HG02884 (cell line): Measurements from ENCODE around the gene UTS2B.
"Not testable (repeated sequence)": the region's sequence is repeated elsewhere in the genome, so short reads cannot be mapped to it uniquely, and the experiment has no call there.

Experiments
- ATAC-seq: cut with Tn5 transposase; IDR thresholded peaks from one replicate; pipeline ENCODE4 v1.9.1; 2021; ENCODE audit warnings: mild to moderate bottlenecking, moderate library complexity; ENCODE audit not compliant: unreplicated experiment

The UTS2B gene

DNA sequence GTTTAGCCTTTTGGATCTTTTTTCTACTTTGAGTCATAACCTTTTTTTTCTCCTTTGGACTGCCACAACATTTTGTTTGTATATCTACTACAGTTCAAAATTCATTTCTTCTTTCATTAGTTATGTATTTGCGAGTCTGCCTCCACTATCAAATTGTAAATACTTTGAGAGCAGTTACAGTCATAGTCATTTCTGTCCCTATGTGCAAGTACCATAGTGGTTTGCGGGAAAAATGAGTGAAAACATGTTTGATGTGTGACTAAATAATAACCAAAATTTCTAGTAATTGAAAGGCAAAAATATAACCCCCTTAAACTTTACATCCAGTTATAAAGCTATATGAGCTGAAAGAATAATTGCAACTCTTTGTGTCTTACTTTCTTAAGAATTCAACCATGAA, 46.9 kb downstream of the UTS2B start:
- no peak for ATAC-seq

DNA sequence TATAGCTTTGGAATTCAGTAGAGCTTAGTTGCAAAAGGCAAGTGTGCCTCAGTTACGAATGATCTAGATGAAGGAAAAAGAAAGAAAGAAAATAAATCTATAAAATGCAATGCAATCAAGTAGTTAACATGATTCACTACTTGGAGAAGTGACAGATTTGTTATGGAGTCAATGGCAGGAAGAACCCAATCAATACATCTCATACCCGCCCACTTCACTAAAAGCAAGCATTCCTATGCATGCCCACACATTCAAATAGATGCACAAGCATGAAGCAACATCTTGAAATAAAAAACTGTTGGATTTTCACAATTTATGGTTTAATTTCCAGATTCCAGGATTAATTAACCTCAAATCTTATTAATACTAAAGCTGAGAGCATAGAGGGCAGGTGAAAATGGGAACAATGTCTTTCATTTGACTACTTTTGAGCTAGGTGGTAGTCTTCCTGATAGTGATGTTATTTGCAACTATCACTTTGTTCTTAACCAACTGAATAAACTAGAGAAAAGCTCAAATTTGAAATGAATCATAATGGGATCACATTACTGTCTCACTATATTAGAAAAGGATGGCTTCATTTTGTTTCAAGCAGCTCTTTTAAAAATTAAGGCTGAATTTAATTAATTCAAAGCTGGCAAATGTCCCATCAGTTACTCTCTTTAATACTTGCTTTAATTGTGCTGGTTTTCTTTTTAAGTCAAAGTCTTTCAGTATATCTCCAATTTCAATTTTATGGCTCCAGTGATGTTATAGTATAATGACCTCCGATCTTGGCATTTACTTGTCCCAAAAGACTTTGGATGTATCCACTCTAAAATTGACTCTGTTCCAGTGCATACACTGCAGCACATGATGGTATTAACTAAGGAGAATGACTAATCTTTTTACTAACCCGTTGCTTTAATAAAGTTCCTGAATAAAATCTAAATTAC, 47.8 kb downstream of the UTS2B start:
- ATAC-seq = no peak

DNA sequence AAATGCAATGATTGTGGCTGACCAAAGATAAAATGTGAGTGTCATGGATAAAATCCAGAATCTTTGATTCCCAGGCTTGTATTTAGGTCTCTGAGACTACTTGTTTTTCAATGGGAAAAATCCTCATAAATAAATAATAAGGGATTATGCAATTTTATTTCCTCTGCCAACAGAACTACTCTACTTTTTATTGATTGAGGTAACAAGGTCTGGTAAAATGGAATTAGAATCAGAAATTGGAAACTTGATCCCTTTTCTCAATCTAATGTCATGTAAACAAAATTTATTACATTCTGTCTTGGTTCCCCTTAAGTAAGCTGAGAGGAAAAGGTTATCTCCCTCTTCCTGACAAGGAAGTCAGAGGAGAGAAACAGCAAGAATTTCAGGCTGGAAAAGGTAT, 49.4 kb downstream of the UTS2B start:
- no peak for ATAC-seq

DNA sequence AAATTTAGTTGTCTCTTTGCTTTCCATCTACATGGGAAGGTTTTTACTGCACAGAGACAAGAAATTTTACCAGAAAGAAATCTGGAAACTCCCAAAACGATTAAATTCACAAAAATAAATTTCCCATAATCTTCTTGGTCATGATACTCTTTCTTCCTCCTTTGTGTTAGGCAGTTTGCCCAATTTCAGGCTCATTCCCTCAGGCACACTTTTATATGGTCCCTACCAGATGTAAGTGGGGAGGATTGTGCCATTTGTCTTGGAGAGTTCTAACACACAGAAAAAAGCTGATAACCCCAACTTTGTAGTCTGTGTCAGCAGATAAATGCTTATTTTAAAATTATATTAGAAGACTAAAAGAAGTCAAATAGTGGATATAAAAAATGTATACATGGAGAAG, 50.2 kb downstream of the UTS2B start:
- ATAC-seq = no peak

DNA sequence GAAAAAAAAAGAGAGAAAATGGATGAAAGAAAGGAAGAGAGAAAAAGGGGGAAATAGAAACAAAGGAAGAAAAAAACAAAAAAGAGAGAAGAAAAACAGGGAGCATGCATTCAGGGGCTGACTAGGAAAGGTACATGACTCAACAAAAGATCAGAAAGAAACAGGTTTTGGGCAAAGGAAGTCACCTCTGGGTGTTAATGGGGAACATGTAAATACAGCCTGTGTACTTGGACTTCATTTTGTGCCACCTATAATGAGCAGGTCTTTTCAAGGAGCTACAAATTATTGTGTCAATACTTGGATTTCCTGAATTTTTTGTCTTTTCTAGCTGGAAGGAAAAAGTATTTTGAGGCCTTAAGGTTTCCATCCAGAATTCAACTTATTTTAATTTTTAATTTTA, 54.6 kb downstream of the UTS2B start:
- no peak for ATAC-seq

DNA sequence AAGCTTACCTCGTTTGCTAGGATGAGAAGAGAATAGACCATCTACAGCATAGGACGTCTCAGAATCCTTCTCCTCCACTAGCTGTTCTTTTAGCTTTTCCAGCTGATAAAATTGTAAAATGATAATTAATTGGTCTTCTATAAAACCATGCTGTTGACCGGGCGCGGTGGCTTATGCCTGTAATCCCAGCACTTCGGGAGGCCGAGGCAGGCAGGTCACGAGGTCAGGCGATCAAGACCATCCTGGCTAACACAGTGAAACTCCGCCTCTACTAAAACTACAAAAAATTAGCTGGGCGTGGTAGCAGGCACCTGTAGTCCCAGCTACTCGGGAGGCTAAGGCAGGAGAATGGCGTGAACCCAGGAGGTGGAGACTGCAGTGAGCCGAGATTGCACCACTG, 55.1 kb downstream of the UTS2B start:
- ATAC-seq = not testable (repeated sequence)

DNA sequence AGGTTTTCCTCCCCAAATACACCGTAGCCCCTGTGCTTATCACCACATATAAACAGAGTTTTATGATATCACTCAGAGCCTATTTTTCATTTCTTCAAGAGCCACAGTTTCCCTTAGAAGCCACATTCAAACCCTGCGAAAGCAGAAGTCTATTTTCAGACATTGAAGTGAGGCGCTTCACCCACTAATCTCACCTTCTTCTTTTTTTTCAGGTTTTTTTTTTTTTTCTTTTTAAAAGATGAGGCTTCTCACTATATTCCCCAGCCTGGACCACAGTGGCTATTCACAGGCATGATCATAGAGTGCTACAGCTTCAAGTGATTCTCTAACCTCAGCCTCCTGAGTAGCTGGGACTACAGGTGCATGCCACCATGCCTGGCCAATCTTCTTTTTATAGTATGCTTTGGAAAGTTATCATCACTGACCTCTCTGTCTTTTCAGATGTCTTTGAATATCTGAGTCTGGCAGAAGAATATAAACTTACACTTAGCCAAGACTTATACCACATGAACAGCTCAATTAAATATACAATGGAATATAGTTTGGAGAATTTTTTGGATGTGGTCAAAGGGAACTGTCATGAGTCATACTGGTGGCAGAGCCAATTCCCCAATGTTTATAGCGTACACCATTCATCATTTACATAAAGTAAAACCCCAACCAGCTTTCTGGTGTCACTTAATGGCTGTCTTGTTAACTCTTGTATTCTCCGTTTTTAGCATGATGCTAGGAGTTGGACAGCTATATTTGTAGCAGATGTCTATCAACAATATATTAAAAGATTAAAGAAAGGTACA, 60.8 kb downstream of the UTS2B start:
- ATAC-seq = peak; percentile 65

DNA sequence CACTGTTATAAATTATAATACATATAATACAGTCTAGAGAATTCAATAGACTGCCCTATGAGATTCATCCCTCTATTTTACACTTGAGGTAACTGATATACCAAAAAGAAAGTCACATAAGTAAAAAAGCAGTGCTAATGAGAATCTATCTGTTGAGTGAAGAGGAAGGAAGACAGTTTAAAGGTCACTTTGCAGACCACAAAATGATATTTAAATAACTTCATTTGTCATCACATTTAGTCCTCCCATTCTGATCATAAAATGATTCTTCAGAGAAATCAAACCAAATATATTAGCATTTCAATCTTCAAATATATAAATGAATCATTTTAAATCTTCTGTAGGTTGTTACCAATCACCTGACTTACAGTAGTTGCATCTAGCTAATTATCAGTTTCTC, 61.6 kb downstream of the UTS2B start:
- ATAC-seq = no peak

DNA sequence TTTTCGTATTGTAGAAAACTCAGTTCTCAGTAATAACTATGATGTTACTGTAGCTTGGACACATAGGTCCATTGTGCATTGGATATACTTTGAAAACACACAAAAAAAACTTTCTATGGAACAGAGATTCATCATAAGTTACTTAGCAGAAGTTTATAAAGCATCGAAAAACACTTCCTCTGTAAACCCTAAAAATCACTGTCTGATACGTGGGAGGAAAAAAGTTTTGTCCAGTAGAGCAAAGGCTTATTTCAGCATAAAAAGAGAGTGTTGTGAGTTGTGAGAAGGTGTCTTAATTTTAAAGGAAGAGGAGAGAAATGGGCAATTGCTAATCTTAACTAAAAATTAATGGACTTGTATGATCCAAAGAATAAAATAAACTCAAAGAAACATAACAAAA, 66.5 kb downstream of the UTS2B start:
- ATAC-seq = no peak

DNA sequence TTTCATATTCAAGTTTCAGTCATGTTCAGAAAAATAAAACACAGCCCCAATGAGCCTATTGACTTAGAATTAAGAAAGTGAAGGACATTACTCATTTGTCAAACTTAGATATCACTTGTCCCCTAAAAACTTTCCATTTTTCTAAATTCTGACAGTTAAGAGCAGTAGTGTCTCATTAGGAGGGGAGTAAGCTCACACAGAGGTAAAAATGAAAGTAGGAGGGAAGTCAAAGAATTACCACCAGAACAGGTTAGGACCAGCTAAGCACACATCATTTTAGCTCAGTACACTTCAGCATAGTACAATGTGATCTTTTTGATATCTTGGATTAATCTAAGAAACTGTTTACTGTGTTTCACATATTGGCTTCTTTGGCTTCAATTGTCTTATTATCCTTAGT, 67.0 kb downstream of the UTS2B start:
- peak; percentile 91 for ATAC-seq

DNA sequence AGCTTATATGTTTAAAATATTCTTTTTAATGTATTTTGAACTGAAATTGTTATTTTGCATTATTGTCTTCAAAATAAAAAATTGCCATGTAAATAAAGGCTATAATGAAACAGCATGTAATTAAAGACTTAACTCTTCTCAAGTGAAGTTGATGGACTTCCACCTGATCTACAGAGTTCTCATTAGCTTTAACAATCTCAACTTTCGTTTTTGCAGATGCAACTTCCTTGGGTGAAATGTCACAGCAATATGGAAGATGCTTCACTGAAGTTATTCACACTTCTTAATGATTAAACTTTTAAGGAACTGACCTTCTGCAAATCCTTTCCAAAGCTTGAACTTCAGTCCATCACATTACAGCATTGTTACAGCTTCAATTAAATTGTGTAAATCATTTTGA, 67.7 kb downstream of the UTS2B start:
- ATAC-seq = no peak

DNA sequence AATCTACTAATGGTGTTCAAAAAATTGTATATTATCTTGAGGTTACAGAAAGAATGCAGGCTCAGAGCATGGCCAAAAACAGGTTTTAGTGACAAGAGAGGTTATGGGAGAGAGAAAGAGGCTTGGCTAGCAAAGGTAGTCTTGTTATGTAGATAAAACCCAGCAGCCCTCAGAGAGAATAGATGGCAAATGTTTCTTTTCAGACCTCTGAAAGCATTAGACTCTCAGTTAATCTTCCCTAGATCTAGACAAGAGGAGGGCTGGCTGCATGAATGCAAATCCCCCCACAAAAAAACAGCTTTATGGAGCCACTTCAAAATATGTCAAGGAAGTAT, 69.1 kb downstream of the UTS2B start:
- no peak for ATAC-seq

DNA sequence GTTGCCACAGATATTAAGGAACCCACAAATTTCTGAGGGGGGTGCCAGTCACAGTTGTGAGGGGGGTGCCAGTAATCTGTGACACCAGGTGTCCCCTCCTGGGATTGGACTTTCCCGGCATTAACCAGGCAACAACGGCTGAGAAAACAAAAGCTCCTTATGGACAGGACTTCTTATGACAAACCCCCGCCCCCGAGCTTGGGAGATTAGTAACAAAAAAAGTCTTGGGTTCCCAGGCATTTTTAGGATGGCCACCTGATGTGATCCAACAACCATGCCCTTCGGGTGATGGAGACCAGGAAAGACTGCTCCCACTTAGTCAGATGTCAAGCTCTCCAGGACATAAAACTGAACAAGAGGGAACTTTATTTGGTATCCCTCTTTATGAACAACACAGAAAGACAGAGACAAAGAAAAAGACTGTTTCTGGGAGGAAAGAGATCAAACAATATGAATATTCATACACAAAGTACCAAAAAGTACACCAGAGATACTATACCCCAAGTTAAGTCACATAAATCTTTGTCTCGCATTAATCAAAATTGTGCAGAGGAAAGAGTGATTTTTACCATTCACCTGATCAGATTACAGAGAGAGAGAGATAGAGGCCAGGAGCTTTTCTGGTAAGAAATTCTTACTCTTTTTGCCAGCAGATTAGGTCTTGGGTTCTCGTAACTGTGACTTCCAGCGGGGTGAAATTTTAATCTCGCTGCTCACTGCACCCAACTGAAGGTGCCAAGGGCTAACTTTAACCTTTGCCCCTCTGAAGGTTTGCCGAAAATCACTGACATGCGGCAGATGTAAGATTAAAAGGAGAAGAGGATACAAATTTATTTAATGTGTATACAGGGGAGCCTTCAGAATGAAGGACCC, 69.7 kb downstream of the UTS2B start:
- ATAC-seq = no peak

DNA sequence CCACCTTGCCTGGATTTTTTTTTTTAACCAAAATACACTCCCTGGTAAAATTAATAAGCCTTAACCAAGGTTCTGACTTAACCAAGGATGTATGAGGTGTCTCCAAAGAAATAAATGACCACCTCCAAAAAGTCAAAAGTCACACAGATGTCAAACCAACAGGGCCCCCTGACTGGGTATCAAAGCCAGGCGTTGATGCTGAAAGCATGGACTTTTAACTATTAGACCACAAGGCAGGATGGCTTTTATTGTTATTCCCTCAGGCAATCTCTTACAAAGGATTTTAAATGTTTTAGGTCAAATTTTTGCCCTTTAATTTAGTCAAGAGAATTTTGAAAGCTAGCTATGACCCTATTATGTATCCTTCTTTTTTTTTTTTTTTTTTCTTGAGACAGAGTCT, 70.8 kb downstream of the UTS2B start:
- no peak for ATAC-seq

DNA sequence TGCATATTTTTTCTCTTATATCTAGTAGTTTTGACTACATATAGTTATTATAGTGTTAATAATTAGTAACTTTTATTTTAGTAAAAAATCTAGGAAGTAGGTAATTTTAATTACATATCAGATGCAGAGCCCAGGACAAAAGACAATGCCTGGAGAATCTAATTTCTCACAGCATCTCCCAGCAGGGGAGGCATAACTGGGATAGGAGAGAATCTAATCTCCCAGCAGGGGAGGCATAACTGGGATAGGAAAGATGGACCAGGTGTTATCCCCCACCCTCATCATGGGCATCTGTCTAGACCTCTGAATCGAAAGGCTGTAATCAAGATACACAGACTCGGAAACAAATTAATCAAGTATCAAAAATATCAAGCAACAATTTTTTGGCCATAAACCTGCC, 73.0 kb downstream of the UTS2B start:
- no peak for ATAC-seq

DNA sequence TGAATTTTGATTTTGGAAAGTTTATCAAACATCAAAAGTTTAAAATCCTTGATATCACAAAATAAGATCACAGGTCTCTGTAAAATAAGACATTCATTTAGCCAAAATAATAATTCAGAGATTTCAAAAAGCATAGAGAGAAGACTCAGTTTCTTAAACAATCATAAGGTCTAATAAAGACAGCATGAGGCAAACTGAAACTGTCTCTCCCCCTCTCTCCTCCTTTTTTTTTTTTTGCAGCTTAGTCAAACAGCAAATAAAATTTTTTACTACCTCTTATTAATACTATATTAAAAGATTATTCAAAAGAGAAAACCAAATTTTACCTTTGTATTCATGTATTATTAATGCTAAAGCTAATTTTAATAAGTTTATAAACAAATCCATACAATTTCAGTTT, 73.9 kb downstream of the UTS2B start:
- no peak for ATAC-seq

DNA sequence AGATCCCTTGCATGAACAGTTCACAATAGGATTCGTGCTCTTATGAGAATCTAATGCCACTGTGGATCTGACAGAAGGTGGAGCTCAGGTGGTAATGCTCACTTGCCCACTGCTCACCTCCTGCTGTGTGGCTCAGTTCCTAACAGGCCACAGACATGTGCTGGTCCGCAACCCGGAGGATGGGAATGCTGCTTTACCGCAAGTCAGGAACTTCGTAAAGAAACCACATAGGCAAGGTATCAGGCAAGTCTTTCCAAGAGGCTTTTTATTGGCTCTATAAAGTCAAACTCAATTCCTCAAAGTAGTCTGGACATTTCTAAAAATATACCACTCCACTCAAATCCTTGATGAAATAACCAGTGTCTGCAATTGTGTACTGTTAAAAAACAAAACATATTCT, 75.2 kb downstream of the UTS2B start:
- no peak for ATAC-seq

DNA sequence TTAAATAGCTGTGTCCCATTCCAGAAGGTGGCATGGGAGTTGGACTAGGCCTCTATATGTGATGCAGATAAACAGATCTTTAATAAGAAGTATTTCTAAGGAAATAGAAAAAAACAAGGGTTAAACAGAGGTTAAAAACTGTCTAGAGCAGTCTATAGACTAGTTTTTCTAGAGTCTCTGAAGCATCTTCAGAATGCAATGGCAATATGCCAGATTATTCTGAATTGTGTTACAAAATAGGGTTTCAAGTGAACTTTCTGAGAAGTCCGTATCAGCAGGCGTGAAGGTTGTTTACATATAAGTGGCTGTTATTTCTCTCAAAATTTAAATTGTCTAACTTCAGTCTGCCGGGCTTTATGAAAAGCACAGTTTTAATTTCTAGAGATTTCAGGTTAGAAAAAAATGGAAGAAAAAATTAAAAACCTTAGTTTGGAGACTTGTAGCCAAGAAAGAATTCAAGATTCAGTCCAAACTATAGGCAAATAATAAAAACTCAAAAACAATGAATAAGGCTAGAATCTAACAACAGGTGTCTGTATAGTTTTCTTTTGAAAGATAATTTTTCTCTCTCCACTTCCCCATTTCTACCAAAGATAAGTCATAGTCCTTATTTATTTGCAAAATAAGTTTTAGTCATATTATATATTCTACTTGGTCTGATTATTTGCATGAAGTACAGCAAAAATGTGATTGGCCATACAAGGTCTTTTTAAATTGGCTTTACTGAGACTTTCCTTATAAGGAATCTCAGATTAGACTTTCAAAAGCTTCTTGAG, 76.0 kb downstream of the UTS2B start:
- no peak for ATAC-seq

DNA sequence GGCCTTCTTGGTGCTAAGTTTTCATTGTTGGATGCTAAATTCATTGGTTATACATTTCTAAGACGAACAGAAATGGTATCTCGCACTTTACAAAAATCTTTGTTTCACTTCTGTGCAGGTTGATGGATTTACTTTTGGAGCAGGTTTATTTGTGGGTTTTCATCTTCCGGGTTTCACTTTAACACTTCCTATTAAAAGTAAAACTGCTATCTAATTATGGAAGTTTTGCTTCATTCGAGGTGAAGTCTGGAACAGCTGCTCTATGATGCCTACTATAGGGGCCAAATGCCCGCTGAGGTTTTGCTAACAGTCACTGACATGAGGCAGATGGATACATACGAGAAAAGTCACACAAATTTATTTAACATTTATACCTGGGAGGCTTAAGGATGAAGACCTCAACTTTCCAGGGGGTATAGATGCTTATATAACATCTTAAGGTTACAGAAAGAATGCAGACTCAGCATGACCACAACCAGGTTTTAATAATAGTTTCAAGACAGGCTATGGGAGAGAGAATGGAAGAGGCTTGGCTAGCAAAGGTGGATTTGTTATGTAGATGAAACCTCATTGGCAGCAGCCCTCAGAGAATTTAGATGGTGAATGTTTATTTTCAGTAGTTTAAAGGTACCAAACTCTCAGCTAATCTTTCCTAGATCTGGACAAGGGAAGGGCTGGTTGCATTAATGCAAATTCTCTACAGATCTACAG, 77.1 kb downstream of the UTS2B start:
- no peak for ATAC-seq

DNA sequence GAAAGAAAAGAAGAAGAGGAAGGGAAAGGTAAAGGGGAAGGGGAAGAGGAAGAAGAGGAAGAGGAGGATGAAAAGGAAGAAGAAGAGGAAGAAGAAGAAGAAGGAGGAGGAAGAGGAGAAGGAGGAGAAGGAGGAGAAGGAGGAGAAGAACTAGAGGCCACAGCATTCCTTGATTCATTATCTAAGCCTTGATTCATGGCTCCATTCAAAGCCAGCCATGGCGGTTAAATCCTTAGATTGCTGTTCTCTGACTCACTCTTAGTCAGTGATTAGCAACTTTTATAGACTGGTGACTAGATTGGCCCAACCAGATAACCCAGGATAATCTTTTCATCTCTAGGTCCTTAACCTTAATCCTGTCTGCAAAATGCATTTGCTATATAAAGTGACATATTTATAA, 83.7 kb downstream of the UTS2B start:
- no peak for ATAC-seq
